Islet of Langerhans (tissue), 1 donor: Measurements from ENCODE around the gene MAPK11.

Experiments
- FAIRE-seq: peaks from one replicate; lab custom pipeline; 2011; peaks lifted over from hg19 to GRCh38; lab: Jason Lieb, UNC

Gene MAPK11

GRCh38 chr22:50269970-50270665, at the start of gene MAPK11:
TSS of gene MAPK11 (minus strand) at chr22:50270380. CDS start at chr22:50270292, 88 bp downstream.
- FAIRE-seq, result no peak

- no peak for FAIRE-seq
Observed at GRCh38 chr22:50319503-50319951, 49.3 kb upstream of the MAPK11 start.

GRCh38 chr22:50318698-50319411, 48.7 kb upstream of the MAPK11 start:
- no peak for FAIRE-seq

DNA sequence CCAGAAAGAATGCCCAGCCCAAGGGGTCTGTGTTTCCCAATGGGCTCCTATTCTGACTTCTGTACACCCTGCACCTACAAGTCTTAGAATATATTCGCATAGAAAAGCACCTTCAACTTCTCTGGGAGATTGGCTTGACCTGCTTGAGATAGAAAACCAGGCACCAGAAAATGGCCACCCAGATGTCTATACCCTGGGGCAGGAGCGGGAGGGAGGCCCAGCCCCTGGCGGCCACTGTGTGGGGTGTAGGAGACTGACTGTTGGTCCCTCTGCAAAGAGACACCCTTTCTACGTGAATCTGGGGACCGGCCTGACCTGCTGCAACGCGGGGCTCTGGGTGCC, 48.1 kb upstream of the MAPK11 start:
- FAIRE-seq, result no peak

GRCh38 chr22:50317674-50318073, 47.5 kb upstream of the MAPK11 start:
- FAIRE-seq, result no peak

DNA sequence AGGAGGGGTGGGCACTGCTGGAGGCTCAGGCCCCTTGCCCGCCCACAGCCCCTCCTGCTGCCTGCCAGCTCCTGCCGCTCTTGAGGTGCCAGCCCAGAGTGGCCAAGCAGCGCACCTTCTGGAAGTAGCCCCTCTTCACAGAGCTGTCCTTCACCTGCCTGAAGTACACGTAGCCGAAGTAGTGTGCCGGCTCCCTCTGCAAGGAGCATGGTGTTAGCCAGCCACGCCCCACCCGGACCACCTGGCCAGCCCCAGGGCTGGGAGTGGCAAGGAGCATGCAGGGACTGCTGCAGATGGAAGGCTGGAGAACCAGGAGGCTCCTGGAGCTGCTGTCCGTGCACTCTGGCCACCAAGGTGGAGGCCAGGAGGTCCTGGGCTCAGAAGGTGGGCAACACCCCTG, 47.0 kb upstream of the MAPK11 start:
- no peak for FAIRE-seq

- FAIRE-seq, result no peak
Observed at GRCh38 chr22:50316114-50317065, 46.2 kb upstream of the MAPK11 start.

- no peak for FAIRE-seq
Observed at GRCh38 chr22:50315289-50316113, 45.3 kb upstream of the MAPK11 start.

GRCh38 chr22:50314455-50315288, 44.5 kb upstream of the MAPK11 start:
- no peak for FAIRE-seq

DNA sequence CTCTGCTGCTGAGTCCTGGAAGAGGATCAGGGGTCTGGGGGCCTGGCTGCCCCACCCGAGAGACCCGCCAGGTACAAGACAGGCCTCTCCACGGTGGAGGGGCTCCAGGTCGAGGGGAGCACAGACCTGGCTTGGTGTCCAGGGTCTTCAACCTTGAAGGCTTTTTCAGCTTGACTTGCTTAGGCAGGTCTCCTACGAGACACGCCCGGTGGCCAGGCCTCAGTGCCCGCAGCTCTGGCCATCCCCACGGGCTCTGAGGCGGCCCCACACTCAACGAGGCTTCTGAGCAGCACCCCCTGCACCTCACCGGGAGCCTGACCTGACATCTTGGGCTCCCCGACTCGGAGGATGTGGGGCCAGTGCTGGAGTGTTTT, 43.9 kb upstream of the MAPK11 start:
- FAIRE-seq, result no peak

- FAIRE-seq, result no peak
Observed at GRCh38 chr22:50313600-50313999, 43.4 kb upstream of the MAPK11 start.

GRCh38 chr22:50313021-50313420, 42.8 kb upstream of the MAPK11 start:
- no peak for FAIRE-seq

DNA sequence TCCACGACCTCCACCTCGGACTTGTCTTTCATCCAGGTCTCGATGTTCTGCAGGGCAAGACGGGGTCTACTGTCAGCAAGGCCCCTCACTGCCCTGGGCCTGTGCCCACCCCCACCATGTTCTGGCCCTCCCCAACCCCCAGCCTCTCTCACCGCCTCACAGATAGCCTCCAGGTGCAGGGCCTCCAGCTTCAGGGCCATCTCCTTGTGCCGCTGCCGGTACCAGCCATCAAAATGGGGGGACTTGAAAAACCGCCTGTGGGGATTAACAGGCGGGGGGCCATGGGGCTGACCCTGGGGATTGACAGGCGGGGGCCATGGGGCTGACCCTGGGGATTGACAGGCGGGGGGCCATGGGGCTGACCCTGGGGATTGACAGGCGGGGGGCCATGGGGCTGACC, 42.2 kb upstream of the MAPK11 start:
- FAIRE-seq, result no peak

- FAIRE-seq, result no peak
Observed at GRCh38 chr22:50311606-50312351, 41.6 kb upstream of the MAPK11 start.

DNA sequence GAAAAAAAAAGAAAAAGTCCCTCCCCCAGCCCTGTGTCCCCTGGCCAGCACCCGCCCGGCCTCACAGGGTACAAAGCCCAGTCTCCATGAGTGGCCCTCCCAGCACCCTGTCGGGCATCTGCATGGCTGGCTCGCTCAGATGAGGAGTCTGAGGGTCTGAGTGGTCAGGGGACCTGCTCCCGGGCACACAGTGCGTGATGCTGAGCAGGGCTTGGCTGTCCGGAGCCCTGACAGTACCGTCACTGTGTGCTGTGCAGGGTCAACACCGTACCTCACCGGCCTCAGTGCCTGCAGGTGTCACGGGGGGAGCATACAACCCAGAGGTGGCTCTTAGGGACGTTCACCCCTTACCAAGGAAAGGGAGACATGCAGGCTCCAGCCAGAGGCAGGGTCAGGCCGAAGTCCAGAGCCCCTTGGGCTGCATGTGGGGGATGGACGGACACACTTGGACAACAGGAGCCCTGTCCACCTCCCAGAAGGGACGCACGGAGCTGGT, 40.8 kb upstream of the MAPK11 start:
- FAIRE-seq, result no peak

- FAIRE-seq, result no peak
Observed at GRCh38 chr22:50310031-50310722, 40.0 kb upstream of the MAPK11 start.

DNA sequence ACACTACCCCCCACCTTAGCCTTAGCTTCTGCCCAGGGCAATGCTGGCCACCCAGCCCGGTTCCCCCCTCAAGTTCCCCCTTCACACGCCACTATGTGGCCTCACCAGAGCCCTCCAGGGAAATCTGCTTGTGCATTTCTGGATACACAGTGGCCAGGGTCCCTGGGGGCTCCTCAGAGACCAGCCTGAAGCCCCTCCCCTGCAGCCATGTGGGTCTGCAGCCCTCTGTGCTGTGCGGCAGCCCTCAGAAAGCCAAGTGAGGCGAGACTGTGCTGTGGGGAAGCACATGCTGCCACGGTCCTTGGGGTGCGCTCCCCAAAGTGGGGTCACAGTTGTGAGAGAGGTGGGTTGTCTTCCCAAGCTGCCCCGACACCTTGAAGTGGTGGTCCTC, 39.4 kb upstream of the MAPK11 start:
- FAIRE-seq, result no peak

GRCh38 chr22:50308986-50309600, 38.9 kb upstream of the MAPK11 start:
- FAIRE-seq, result no peak

- no peak for FAIRE-seq
Observed at GRCh38 chr22:50308597-50308935, 38.4 kb upstream of the MAPK11 start.
